KBM-7 (cell line): ENCODE results near the gene KRTAP10-12.

ENCODE experiments used
- DNase-seq: peaks from one replicate; pipeline ENCODE4 v3.0.0-alpha.2; 2015
- in situ Hi-C: fragments of 300-500 bp; cut with MboI; formaldehyde crosslinking; loops from 2 replicates; pipeline ENCODE4 v1.14.3; 2020; ENCODE audit warnings: low sequenced_read_pairs, low pct_unique_long_range_greater_than_20kb, mixed read lengths

KRTAP10-12 gene

DNA sequence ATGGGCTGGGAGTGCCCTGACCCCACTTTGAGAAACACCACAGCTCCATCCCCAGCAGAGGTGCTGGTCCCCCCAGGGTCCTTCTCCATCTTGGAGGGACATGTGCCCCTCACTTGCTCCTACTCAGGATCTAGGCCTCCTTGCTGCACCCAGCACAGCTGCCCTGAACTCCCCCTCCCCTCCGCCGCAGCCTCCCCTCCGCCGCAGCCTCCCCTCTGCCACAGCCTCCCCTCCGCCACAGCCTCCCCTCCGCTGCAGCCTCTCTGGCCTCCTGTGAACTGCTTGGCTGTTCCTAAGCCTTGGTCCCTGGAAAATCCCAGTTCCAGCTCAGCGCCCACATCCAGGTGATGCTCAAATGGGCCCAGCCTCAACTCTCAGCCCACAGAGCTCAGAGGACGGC, 30.3 kb downstream of the KRTAP10-12 start:
- in situ Hi-C loops, result loop anchor here (25.0 kb wide), 1 partner anchor 190 kb away; the partner anchor contains the start of gene KRTAP10-1
- no peak for DNase-seq

DNA sequence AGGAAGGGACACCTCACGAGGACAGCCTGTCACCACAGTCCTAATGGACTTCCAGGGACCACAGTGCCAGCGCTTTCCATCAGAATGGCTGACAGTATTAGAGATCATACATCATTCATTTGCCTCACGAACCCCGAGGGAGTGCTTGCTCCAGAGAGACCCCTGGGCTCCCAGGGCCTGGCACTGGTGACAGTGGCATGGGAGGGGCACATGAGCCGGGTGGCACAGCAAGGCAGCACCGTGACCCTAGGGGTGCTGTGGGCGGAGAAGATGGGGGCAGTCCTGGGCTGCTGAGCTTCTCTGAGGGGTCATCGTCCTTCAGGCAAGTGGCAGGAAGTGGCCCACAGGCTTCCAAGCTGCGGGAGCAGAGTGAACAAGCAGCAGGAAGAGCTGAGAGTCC, 30.8 kb downstream of the KRTAP10-12 start:
- DNase-seq, result no peak
- in situ Hi-C loops, result loop anchor here (25.0 kb wide), 1 partner anchor 190 kb away; the partner anchor contains the start of gene KRTAP10-1

DNA sequence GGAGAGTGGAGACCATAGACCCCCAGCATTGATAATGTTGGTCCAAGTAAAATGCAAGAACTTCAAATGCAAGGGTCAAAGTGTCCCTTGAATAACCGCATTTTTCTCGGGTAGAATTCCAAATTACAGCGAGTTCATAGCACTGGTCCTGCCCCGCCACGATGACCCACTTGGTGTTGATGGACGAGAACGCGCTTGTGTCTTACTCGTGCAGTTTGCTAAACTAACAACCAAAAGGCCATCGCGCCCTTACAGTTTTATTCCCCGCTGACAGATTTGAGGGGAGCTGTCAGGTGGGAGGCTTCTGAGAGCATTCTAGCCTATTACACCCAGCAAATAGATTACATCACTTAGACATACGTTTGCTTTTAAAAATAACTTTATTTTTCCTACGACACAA, 31.7 kb downstream of the KRTAP10-12 start:
- in situ Hi-C loops, result loop anchor here (25.0 kb wide), 1 partner anchor 191 kb away; the partner anchor contains the start of gene KRTAP10-1
- no peak for DNase-seq

DNA sequence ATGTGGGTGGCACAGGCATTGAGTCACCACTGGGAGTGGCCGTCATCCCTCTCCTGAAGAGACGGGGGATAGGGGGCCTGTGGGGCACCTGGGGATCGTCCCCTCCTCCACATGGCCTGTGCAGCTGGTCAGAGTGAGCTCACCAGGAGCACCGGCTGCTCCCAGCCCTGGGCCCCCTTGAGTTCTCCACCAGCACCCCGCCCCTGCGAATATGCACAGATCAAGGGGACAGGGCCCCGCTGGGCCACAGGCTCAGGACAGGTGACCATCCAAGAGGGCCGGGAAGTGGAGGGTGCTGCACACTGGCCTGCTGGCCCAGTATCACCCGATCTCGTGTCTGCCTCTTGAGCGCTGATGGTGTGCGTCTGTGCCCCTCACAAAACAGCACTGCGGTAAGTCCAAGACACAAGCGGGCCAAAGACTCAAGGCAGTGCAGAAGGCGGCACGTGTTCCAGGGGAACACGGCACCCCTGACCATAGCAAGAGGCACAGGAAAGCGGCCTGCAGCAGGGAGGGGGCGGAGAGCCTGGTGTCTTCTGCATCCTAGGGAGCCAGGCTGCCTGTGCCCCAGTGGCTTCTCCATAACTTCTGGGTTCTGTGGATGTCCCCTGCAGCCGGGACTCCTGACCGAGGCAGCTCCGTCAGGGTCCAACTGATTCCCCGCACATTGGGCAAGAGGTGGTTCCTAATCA, 32.5 kb downstream of the KRTAP10-12 start:
- in situ Hi-C loops, result loop anchor here (25.0 kb wide), 1 partner anchor 192 kb away; the partner anchor contains the start of gene KRTAP10-1
- DNase-seq, result no peak

DNA sequence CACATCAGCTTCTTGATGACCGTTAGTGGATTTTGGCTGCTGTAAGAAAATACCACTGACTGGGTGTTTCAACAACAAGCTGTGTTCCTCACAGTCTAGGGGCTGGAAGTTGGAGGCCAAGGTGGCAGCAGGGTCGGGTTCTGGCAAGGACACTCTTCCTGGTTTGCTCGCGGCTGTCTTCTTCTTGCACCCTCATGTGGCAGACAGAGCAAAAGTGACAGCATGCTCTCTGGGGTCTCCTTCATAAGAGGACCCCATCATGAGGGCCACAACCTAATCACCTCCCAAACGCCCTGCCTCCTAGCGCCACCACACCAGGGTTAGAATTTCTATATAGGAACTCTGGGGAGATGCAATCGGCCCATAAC, 33.0 kb downstream of the KRTAP10-12 start:
- in situ Hi-C loops, result loop anchor here (25.0 kb wide), 1 partner anchor 193 kb away; the partner anchor contains the start of gene KRTAP10-1
- DNase-seq, result no peak

DNA sequence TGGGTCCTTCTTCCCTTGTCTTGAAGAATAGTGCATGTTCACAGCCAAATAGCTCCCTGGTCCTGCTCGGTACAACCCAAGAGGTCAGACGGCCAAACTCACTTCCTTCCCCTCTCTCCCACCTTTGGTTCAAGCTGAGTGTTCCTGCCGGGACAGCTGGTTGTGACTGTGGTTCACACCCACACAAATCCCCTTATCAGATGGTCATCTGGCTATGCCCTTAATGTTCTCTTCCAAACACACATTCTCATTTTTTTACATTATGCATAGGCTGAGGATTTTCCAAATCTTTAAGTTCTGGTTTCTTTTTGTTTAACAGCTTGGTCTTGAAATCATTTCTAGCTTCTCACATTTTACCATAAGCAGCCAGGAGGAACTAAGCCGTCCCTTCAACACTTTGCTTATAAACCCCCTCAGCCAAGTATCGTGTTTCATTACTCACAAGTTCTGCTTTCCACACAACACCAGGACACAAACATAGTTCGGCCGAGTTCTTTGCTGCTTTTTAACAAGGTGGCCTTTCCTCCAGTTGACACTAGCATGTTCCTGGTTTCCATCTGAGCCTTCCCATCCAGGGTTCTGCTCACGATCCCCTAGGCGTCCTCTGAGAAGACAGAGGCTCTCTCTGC, 34.1 kb downstream of the KRTAP10-12 start:
- in situ Hi-C loops, result loop anchor here (25.0 kb wide), 1 partner anchor 194 kb away; the partner anchor contains the start of gene KRTAP10-1
- DNase-seq, result peak; percentile 34

DNA sequence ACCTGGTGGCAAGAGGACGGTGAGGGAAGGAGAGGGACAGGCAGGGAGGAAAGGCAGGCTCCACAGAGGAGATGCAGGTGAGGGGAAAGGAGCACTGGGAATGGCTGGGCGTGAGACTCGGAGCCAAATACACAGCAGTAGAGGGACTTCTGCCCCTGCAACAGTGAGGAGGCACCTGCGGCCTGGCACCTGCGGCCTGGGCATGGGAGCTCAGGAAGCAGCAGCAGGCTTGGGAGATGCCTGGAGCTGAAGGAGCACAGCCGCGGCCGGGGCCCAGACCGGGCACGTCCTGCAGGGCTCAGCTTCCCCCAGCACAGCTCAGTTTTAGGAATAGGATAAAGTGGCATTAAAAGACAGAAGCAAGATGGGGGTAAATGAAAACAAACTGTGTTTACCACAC, 35.3 kb downstream of the KRTAP10-12 start:
- in situ Hi-C loops, result loop anchor here (25.0 kb wide), 1 partner anchor 195 kb away; the partner anchor contains the start of gene KRTAP10-1
- no peak for DNase-seq

DNA sequence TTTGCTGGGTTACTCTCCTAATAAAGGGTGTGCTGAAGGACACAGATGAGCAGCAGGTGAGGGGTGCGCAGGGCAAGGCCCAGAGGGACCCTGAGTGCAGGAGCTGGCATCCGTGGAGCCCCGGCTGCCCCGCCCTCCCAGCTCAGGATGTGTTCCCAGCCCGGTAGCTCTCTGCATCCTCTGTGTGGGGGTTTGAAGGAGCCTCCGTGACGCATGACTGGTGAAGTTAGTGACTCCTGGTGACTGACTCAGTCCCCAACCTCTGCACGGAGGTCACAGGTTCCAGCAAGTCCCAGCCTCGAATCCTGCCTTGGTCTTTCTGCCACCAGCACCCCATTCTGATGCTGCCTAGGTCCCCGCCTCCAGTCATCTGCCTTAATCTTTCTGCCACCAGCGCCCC, 36.0 kb downstream of the KRTAP10-12 start:
- in situ Hi-C loops, result loop anchor here (25.0 kb wide), 1 partner anchor 196 kb away; the partner anchor contains the start of gene KRTAP10-1
- DNase-seq, result no peak

DNA sequence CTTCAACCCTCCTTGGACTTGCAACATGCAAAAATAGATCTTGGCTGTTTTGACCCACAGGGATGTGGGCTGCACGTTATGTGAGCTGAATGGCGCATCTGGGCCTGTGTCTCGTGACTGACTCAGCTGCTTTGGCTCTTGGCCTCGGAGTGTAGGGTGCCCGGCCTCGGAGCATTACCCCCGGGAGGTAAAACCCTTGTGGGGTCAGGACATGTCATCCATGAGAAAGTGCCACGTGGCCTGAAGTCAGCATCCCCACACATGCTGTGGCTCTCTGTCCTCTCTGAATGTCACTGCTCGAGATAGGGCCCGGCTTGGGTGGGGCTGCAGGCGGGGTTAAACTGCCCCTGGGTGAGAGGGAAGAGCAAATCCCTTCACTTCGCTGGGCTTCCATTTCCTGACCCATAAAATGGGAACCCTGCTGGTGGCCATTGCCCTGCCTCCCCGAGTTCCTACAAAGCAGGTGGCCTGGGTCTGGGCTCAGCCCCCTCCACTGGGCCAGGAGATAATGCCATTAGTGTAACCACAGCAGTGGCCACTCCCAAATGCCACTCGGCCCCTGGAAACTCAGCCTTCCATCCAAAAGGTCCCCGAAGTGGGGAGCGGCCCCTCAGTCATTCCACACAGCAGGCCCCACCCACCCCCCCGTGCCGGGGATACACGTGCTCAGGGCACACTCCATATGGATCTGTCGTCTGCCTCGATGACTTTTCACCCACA, 37.2 kb downstream of the KRTAP10-12 start:
- DNase-seq, result no peak
- in situ Hi-C loops, result loop anchor here (25.0 kb wide), 1 partner anchor 197 kb away; the partner anchor contains the start of gene KRTAP10-1

DNA sequence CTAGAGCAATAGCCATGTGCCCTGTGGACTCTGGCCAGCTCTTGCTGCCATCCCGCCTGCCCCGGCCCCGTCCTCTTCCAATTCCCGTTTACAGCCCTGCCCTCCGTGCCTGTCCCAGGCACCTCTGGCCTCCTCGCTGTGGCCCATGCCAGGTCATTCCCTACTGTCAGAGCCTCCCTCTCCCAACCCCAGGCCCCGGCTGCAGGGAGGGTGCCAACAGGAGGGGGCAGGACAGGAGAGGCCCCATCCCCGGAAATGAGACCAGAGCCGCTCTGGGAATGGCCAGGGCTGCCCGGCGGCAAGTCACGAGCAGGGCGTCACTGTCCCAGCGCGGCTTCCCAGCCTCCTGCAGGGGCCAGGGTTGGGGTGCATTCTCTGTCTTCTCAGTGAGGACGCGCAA, 37.9 kb downstream of the KRTAP10-12 start:
- in situ Hi-C loops, result loop anchor here (25.0 kb wide), 1 partner anchor 198 kb away; the partner anchor contains the start of gene KRTAP10-1

DNA sequence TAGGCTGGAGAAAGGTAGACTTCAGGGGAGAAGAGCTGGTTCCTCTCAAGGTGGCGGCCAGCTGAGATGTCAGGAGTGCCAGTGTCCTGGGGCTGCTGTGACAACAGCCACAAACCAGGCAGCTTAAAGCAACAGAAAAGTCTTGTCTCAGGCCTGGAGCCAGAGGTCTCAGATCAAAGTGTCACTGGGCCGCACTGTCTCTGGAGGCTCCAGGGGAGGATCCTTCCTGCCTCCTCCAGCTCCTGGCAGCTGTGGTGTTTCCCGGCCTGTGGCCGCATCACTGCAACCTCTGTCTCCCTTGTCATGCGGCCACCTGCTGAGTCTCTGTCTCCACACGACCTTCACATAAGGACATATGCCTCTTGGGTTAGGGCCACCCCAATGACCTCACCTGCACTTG, 38.8 kb downstream of the KRTAP10-12 start:
- no peak for DNase-seq
- in situ Hi-C loops, result loop anchor here (25.0 kb wide), 1 partner anchor 199 kb away; the partner anchor contains the start of gene KRTAP10-1

More for the DNA sequence above, 37.9 kb downstream of the KRTAP10-12 start:
- no peak for DNase-seq

DNA sequence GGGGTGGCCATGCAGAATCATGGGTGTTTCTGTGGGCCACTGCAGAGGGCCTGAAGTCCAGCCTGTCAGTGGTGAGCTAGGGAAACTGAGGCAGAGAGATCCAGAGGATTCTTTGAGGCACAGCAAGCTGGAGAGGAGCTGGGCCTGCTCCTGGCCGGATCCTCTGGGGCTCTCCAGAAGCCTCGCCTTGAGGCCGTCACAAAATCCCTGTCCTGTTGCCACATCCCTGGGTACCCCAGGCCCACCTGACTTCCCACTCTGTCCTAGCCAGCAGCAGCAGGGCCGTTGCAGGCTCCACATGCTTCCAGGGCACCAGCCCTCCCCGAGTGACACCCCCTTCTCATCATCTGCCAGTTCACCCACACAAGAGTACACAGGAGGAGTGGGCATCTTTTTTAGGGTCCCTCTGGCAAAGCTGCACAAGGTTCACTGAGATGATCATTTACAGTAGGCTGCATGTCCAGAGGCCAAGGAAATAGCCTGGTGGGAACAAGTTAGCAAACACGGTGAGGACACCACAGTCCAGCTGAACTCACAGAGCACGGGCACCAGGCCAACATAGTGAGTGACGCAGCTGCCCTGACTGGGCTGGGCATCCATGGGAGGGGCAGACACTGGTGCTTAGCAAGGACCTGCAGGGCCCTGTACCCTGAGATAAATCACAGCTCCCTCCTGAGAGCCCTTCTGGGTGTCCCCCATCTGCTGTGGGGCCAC, 39.5 kb downstream of the KRTAP10-12 start:
- no peak for DNase-seq
- in situ Hi-C loops, result loop anchor here (25.0 kb wide), 1 partner anchor 199 kb away; the partner anchor contains the start of gene KRTAP10-1

DNA sequence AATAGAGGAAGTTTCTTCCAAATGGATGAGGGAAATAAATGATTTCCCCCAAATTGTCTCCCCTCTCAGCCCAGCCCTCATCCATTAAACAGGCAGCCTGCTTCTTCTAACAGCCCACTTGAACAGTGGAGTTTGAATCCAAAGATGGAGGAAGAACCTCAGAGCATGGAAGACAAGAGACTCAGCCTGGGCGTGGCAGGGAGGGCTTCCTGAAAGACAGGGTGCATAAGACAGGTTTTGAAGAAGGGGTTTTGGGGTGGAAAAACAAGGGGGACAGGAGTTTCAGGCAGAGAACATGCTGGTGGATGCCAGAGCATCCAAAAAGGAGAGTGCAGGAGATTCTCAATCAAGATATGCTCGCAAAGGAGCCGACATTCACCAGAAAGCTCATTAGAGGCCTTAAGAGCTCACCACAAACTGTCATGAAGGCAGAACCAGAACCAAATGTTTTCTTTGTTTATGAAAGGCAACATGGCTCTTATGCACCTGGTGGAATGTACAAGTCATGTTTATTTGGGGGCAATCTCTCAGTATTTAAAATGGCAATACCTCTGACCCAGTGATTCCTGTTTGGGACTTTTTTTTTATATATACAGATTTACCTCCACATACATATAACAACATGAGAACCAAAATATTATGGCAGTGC, 40.9 kb downstream of the KRTAP10-12 start:
- no peak for DNase-seq
- in situ Hi-C loops, result loop anchor here (25.0 kb wide), 1 partner anchor 201 kb away; the partner anchor contains the start of gene KRTAP10-1

DNA sequence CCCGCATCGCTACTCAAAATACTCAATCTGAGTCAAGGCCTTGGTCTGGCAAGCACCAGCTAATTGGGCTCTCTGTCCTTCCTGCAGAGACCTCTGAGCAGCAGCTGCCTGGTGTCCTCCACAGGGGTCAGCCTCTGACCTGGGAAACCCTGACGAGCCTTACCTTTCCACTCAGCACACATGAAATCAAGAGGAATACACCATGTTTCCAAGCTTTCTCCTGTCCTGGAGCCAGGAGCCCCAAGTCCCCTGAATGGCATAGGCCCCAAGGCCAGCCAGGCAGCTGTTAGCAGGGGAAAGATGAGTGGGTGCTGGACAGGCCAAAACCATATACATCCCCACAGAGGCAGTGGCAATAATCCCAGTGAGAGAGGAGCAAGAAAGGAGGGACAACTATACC, 41.6 kb downstream of the KRTAP10-12 start:
- in situ Hi-C loops, result loop anchor here (25.0 kb wide), 1 partner anchor 201 kb away; the partner anchor contains the start of gene KRTAP10-1
- no peak for DNase-seq

DNA sequence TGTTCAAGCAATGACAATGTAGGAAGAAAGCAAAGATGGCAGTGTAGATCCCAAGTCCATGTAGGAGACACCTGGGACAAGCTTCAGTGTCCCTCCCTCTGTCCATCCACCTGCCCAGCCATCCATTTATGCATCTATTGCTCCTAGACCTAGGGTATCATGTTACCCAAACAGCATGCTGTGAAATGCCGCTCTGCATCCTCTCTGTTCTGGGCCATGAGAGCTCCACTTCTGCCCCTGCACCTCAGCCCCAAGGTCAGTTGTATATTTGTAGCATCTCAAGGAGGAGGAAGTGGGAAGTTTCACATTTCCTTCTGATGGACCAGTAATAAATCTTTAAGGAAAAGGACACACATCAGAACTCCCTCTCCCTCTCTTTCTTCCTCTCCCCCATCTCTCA, 42.3 kb downstream of the KRTAP10-12 start:
- no peak for DNase-seq
- in situ Hi-C loops, result loop anchor here (25.0 kb wide), 1 partner anchor 202 kb away; the partner anchor contains the start of gene KRTAP10-1

DNA sequence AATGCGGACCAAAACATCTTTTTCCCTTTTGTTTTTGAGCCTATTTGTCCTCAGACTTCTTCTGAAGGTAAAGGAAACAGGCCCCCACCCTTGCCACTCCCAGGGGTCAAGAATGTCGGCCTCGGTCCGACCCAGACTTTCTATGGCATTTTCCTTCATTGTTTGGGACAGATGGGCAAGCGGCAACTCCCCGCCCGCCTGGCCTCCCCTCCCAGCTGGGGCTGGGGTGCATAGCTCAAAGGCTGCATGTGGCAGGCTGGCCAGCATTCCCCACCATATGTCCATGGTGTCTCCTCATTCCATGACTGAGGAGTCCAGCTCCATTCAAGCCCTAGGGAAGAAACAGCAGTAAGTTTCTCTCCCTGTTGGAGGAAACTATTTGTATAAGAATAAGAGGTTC, 43.8 kb downstream of the KRTAP10-12 start:
- no peak for DNase-seq

DNA sequence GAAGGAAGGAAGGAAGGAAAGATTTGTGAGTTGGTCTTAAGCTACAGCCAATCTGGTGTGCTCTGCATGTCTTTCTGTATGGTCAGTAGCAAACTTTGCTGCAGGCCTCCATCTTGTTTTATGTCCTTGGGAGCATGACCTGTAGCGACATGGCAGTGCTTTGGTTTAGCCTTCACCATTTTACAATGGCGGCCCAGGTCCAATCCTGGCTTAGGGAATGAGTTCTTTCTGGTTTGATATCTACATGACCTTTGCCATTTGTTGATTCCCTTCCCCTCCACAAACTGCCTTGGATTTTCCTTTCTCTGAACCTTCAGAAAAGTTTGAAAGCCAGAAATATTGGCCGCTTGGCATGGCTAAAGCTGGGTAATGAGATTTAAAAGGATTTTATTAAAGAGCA, 44.9 kb downstream of the KRTAP10-12 start:
- in situ Hi-C loops, result loop anchor here (25.0 kb wide), 1 partner anchor 205 kb away; the partner anchor contains the start of gene KRTAP10-1
- no peak for DNase-seq

More for the DNA sequence above, 43.8 kb downstream of the KRTAP10-12 start:
- in situ Hi-C loops, result loop anchor here (25.0 kb wide), 1 partner anchor 203 kb away; the partner anchor contains the start of gene KRTAP10-1
